CD4-positive, alpha-beta T cell treated with Interleukin-17A for 4 hours (primary cell): ENCODE data around the gene TAS2R40.

Source experiments
- DNase-seq: peaks from one replicate; pipeline ENCODE4 v3.0.0-alpha.2; 2020; ENCODE audit warnings: mixed read lengths

The TAS2R40 gene

GRCh38 chr7:143225047-143225446, 3.2 kb downstream of the TAS2R40 start:
- no peak for DNase-seq

GRCh38 chr7:143227806-143228205, 6.0 kb downstream of the TAS2R40 start:
- no peak for DNase-seq

- DNase-seq: no peak
Observed at GRCh38 chr7:143229054-143229790, 7.4 kb downstream of the TAS2R40 start.

GRCh38 chr7:143230602-143231457, 9.0 kb downstream of the TAS2R40 start:
- no peak for DNase-seq

GRCh38 chr7:143233816-143234532, 12.1 kb downstream of the TAS2R40 start:
- no peak for DNase-seq

- DNase-seq: no peak
Observed at GRCh38 chr7:143234533-143234875, 12.7 kb downstream of the TAS2R40 start.

- DNase-seq: no peak
Observed at GRCh38 chr7:143235561-143235960, 13.7 kb downstream of the TAS2R40 start.

- DNase-seq: no peak
Observed at GRCh38 chr7:143236408-143236990, 14.7 kb downstream of the TAS2R40 start.

- no peak for DNase-seq
Observed at GRCh38 chr7:143237366-143237765, 15.5 kb downstream of the TAS2R40 start.

GRCh38 chr7:143238289-143238980, 16.6 kb downstream of the TAS2R40 start:
- DNase-seq: no peak

- no peak for DNase-seq
Observed at GRCh38 chr7:143239813-143240212, 18.0 kb downstream of the TAS2R40 start.

- DNase-seq: peak; percentile 79
Observed at GRCh38 chr7:143240291-143241168, 18.7 kb downstream of the TAS2R40 start.

- no peak for DNase-seq
Observed at GRCh38 chr7:143242306-143242705, 20.5 kb downstream of the TAS2R40 start.

GRCh38 chr7:143243111-143243510, 21.3 kb downstream of the TAS2R40 start:
- no peak for DNase-seq

- no peak for DNase-seq
Observed at GRCh38 chr7:143243614-143244013, 21.8 kb downstream of the TAS2R40 start.

- DNase-seq: no peak
Observed at GRCh38 chr7:143244321-143244720, 22.5 kb downstream of the TAS2R40 start.

- DNase-seq: no peak
Observed at GRCh38 chr7:143245123-143245522, 23.3 kb downstream of the TAS2R40 start.

GRCh38 chr7:143247372-143247771, 25.5 kb downstream of the TAS2R40 start:
- no peak for DNase-seq

- DNase-seq: no peak
Observed at GRCh38 chr7:143248761-143249354, 27.0 kb downstream of the TAS2R40 start.

- DNase-seq: no peak
Observed at GRCh38 chr7:143250199-143250598, 28.4 kb downstream of the TAS2R40 start.

GRCh38 chr7:143250822-143251221, 29.0 kb downstream of the TAS2R40 start:
- DNase-seq: no peak
